HepG2 (cell line): ENCODE results near the gene KRI1. TPM values are rescaled to one million over a fixed set of nuclear protein-coding genes. Genes with fewer than 3 reads are reported as not detected.

Experiments
- CEBPZ ChIP-seq: IDR thresholded peaks from 2 replicates; pipeline ENCODE4 v1.6.1; 2012; ENCODE audit warnings: low read length, improper control_type of control experiment
- EEA1 ChIP-seq: sonication (generic); formaldehyde crosslinking; IDR thresholded peaks from 2 replicates; pipeline ENCODE4 v1.5.1; 2020; ENCODE audit warnings: mild to moderate bottlenecking, missing genetic modification reagents, borderline replicate concordance
- GABPA ChIP-seq, 2 experiments: IDR thresholded peaks; 2 replicates each; pipeline ENCODE4 v1.6.1; 2011 to 2016; ENCODE audit warnings: low read depth in 2 of 2, low read length in 1 of 2, missing biosample characterization in 1 of 2, missing genetic modification characterization in 1 of 2
- GZF1 ChIP-seq: sonication (generic); formaldehyde crosslinking; IDR thresholded peaks from 2 replicates; pipeline ENCODE4 v1.5.1; 2020; ENCODE audit warnings: mild to moderate bottlenecking, missing genetic modification reagents
- HIC2 ChIP-seq: sonication (generic); formaldehyde crosslinking; IDR thresholded peaks from 2 replicates; pipeline ENCODE4 v1.9.0; 2022; ENCODE audit warnings: low read depth, missing genetic modification reagents
- IRF1 ChIP-seq: sonication (generic); formaldehyde crosslinking; IDR thresholded peaks from 2 replicates; pipeline ENCODE4 v1.4.0; 2020; ENCODE audit warnings: low read depth, mild to moderate bottlenecking, missing genetic modification reagents
- IRX3 ChIP-seq: sonication (generic); formaldehyde crosslinking; IDR thresholded peaks from 2 replicates; pipeline ENCODE4 v1.8.1; 2023; ENCODE audit warnings: mild to moderate bottlenecking, low read depth, missing genetic modification reagents, borderline replicate concordance
- NR3C1 ChIP-seq: sonication (generic); formaldehyde crosslinking; IDR thresholded peaks from 2 replicates; pipeline ENCODE4 v1.4.0; 2020; ENCODE audit warnings: missing genetic modification reagents
- SOX5 ChIP-seq: IDR thresholded peaks from 2 replicates; pipeline ENCODE4 v1.6.1; 2016; ENCODE audit warnings: borderline replicate concordance
- ZNF142 ChIP-seq: sonication (generic); formaldehyde crosslinking; IDR thresholded peaks from 2 replicates; pipeline ENCODE4 v1.4.0; 2020; ENCODE audit warnings: missing genetic modification reagents
- ZNF484 ChIP-seq: sonication (generic); formaldehyde crosslinking; IDR thresholded peaks from 2 replicates; pipeline ENCODE4 v1.5.1; 2020; ENCODE audit warnings: mild to moderate bottlenecking, low read depth, missing genetic modification reagents, borderline replicate concordance
- ZNF512 ChIP-seq: sonication (generic); formaldehyde crosslinking; IDR thresholded peaks from 2 replicates; pipeline ENCODE4 v1.4.0; 2020; ENCODE audit warnings: mild to moderate bottlenecking, missing genetic modification reagents
- ZNF558 ChIP-seq: sonication (generic); formaldehyde crosslinking; IDR thresholded peaks from 2 replicates; pipeline ENCODE4 v1.9.0; 2022; ENCODE audit warnings: mild to moderate bottlenecking, missing genetic modification reagents, borderline replicate concordance
- polyA plus RNA-seq, 8 experiments: library from polyadenylated mRNA; depleted of rRNA in 3 of 8; stranded (reverse) in 7 of 8; unstranded in 1 of 8; fragments of >200 nt; fragmentation: Illumina TruSeq in 4 of 8; extraction: Trizol in 4 of 8; gene quantifications; 2 replicates each; pipeline versions ENCODE4 v1.2.1 to v1.2.3, GENCODE V29; 2011 to 2016; ENCODE audit warnings: low read depth in 4 of 8, missing spikeins in 1 of 8, mixed read lengths in 1 of 8; ENCODE audit not compliant: insufficient read depth in 1 of 8
- total RNA-seq, 5 experiments: library from RNA; depleted of rRNA; stranded (reverse); fragments of >200 nt; fragmentation: Illumina TruSeq; extraction: Trizol; gene quantifications; 2 replicates each; pipeline ENCODE4 v1.2.3, GENCODE V29; 2016; ENCODE audit warnings: low read depth in 1 of 5

Gene KRI1
- total and polyA plus RNA-seq, 2 of the 13 experiments (the other 11 are each of a cell fraction or from before 2014, with no cell fraction given): 9.1 to 11.7 TPM

GRCh38 chr19:10565567-10566407 lies at the start of gene KRI1 (continued):
- TF ChIP-seq ZNF512 (CRISPR knock-in tag): no peak
- peak; percentile 90 for TF ChIP-seq EEA1
- TF ChIP-seq NR3C1 (CRISPR knock-in tag): no peak
- no peak for TF ChIP-seq GABPA (IDR thresholded peaks at IDR 0.05; ENCODE audit: low read depth, low read length)
- peak; percentile 27 for TF ChIP-seq GABPA (CRISPR knock-in tag; IDR thresholded peaks at IDR 0.05; ENCODE audit: low read depth)
- no peak for TF ChIP-seq ZNF484 (CRISPR knock-in tag)
- TF ChIP-seq IRF1 (CRISPR knock-in tag): 0 out of 2 replicates have a peak, but pooled peaks have one; percentile 59
- peak; percentile 92 for TF ChIP-seq ZNF142
- TF ChIP-seq IRX3 (CRISPR knock-in tag): peak; percentile 94; the same call in 1 of the 2 replicates
- no peak for TF ChIP-seq GZF1 (CRISPR knock-in tag)
- peak; percentile 57 for TF ChIP-seq SOX5 (CRISPR knock-in tag)
- no peak for TF ChIP-seq HIC2 (CRISPR knock-in tag)
- TF ChIP-seq CEBPZ: no peak
- TF ChIP-seq ZNF558 (CRISPR knock-in tag): no peak; the same call in 1 of the 2 replicates
